NCI-H510A treated with DMSO at 0.1 percent for 48 hours (cell line): ENCODE measurements around the gene RTRAF.

Experiments used
- DNase-seq: peaks from one replicate; lab custom pipeline; 2025; lab: John Stamatoyannopoulos, UW

Gene RTRAF

GRCh38 chr14:52051251-52051650 lies 61.9 kb downstream of the RTRAF start:
- DNase-seq, result no peak

- no peak for DNase-seq
These were observed 62.5 kb downstream of the RTRAF start for GRCh38 chr14:52051871-52052270.

GRCh38 chr14:52052288-52052943 lies 63.1 kb downstream of the RTRAF start:
- DNase-seq, result no peak

- DNase-seq, result no peak
These were observed 63.7 kb downstream of the RTRAF start for GRCh38 chr14:52053044-52053443.

- DNase-seq, result no peak
These were observed 65.3 kb downstream of the RTRAF start for GRCh38 chr14:52054678-52055077.

GRCh38 chr14:52055167-52055566 lies 65.8 kb downstream of the RTRAF start:
- no peak for DNase-seq

- DNase-seq, result no peak
These were observed 69.0 kb downstream of the RTRAF start for GRCh38 chr14:52058341-52058740.

- DNase-seq, result no peak
These were observed 70.3 kb downstream of the RTRAF start for GRCh38 chr14:52059649-52060048.

GRCh38 chr14:52060080-52060479 lies 70.7 kb downstream of the RTRAF start:
- no peak for DNase-seq
